SK-N-SH (cell line): ENCODE data around the gene PER2. TPM values are rescaled to one million over a fixed set of nuclear protein-coding genes. Genes with fewer than 3 reads are reported as not detected.
"Not testable (repeated sequence)": the region's sequence is repeated elsewhere in the genome, so short reads cannot be mapped to it uniquely, and the experiment has no call there.

Experiments used
- CTCF ChIA-PET: fragments of 300-600, 350-600 bp; formaldehyde crosslinking; extraction: SDS; loops from one replicate; lab custom pipeline; 2021; lab: Yijun Ruan, JAX
- POLR2A ChIA-PET: fragments of 350-600 bp; sonication (Branson Sonifier 250); formaldehyde crosslinking; extraction: SDS; loops from one replicate; lab custom pipeline; 2020; ENCODE audit warnings: antibody characterized with exemption, inconsistent platforms; lab: Yijun Ruan, JAX
- DNase-seq: peaks from one replicate; pipeline ENCODE4 v3.0.0; 2012
- H2AFZ ChIP-seq: fragments of 200-600 bp; sonication (generic); 2 replicates; pipeline ENCODE4 v1.8.1; 2016; ENCODE audit warnings: antibody characterized with exemption, mild to moderate bottlenecking, low read depth
- H3F3A ChIP-seq: fragments of 200-600 bp; sonication (generic); replicated peaks from 2 replicates; pipeline ENCODE3; 2016; ENCODE audit warnings: antibody characterized with exemption, mild to moderate bottlenecking; ENCODE audit not compliant: insufficient read depth
- H3K27ac ChIP-seq, 2 experiments: fragments of 200-500 bp in 1 of 2; fragments of 200-600 bp in 1 of 2; sonication (Bioruptor generic) in 1 of 2; sonication (generic), shearing (Covaris generic) in 1 of 2; 2 replicates each; pipeline versions ENCODE4 v1.5.1 to v1.6.1; 2014 to 2016; ENCODE audit warnings: low read depth in 2 of 2, inconsistent platforms in 1 of 2, low read length in 1 of 2, mild to moderate bottlenecking in 1 of 2, mixed read lengths in 1 of 2
- H3K27me3 ChIP-seq: fragments of 200-600 bp; sonication (generic), shearing (Covaris generic); 2 replicates; pipeline ENCODE4 v1.6.1; 2016; ENCODE audit warnings: mixed run types; ENCODE audit not compliant: insufficient read depth
- H3K36me3 ChIP-seq, 2 experiments: fragments of 200-500 bp in 1 of 2; fragments of 200-600 bp in 1 of 2; sonication (Bioruptor generic) in 1 of 2; sonication (generic) in 1 of 2; replicated peaks in 1 of 2; 2 replicates each; pipeline versions ENCODE3 to v1.5.1; 2014 to 2016; ENCODE audit warnings: low read length in 1 of 2, mild to moderate bottlenecking in 1 of 2; ENCODE audit not compliant: insufficient read depth in 2 of 2, control insufficient read depth in 1 of 2
- H3K4me1 ChIP-seq, 2 experiments: fragments of 200-500 bp in 1 of 2; fragments of 200-600 bp in 1 of 2; sonication (Bioruptor generic) in 1 of 2; sonication (generic), shearing (Covaris generic) in 1 of 2; 2 replicates each; pipeline versions ENCODE4 v1.5.1 to v1.6.1; 2014 to 2016; ENCODE audit warnings: low read depth in 1 of 2, low read length in 1 of 2, mixed run types in 1 of 2; ENCODE audit not compliant: insufficient read depth in 2 of 2, control insufficient read depth in 1 of 2
- H3K4me2 ChIP-seq: fragments of 200-600 bp; sonication (generic), shearing (Covaris generic); 2 replicates; pipeline ENCODE4 v1.6.1; 2017; ENCODE audit warnings: mixed run types
- H3K4me3 ChIP-seq, 2 experiments: fragments of 200-500 bp in 1 of 2; fragments of 200-600 bp in 1 of 2; sonication (Bioruptor generic) in 1 of 2; sonication (generic), shearing (Covaris generic) in 1 of 2; 2 replicates each; pipeline versions ENCODE4 v1.5.1 to v1.8.1; 2014 to 2016; ENCODE audit warnings: low read depth in 2 of 2, inconsistent platforms in 1 of 2, low read length in 1 of 2, mild to moderate bottlenecking in 1 of 2, mixed read lengths in 1 of 2, moderate library complexity in 1 of 2
- H3K79me2 ChIP-seq: fragments of 200-600 bp; sonication (generic); 2 replicates; pipeline ENCODE4 v1.8.1; 2017; ENCODE audit warnings: mild to moderate bottlenecking; ENCODE audit not compliant: insufficient read depth
- H3K9ac ChIP-seq: fragments of 200-600 bp; sonication (generic); 2 replicates; pipeline ENCODE4 v1.6.1; 2017; ENCODE audit warnings: mixed run types
- H3K9me2 ChIP-seq: fragments of 200-600 bp; sonication (generic); 2 replicates; pipeline ENCODE4 v1.6.1; 2017; ENCODE audit warnings: mixed run types
- H3K9me3 ChIP-seq: fragments of 200-600 bp; sonication (generic); 2 replicates; pipeline ENCODE4 v1.6.1; 2017; ENCODE audit warnings: mixed run types, mild to moderate bottlenecking, moderate library complexity
- H4K20me1 ChIP-seq: fragments of 200-600 bp; sonication (generic); 2 replicates; pipeline ENCODE4 v1.6.1; 2017; ENCODE audit warnings: mild to moderate bottlenecking, mixed run types; ENCODE audit not compliant: insufficient read depth
- ELF1 ChIP-seq: IDR thresholded peaks from 2 replicates; pipeline ENCODE4 v1.4.0; 2012
- FOSL2 ChIP-seq: IDR thresholded peaks from 2 replicates; pipeline ENCODE4 v1.4.0; 2012; ENCODE audit warnings: low read depth, mild to moderate bottlenecking, moderate library complexity, borderline replicate concordance
- GABPA ChIP-seq: IDR thresholded peaks from 2 replicates; pipeline ENCODE4 v1.4.0; 2012; ENCODE audit warnings: low read depth, mild to moderate bottlenecking
- POLR2AphosphoS5 ChIP-seq: IDR thresholded peaks from 2 replicates; pipeline ENCODE4 v1.6.1; 2012; ENCODE audit warnings: low read depth, low read length
- RCOR1 ChIP-seq: fragments of 150-350 bp; IDR thresholded peaks from 2 replicates; pipeline ENCODE4 v1.6.1; 2017; ENCODE audit warnings: antibody characterized with exemption, low read length
- RFX5 ChIP-seq: IDR thresholded peaks from 2 replicates; pipeline ENCODE4 v1.6.1; 2012; ENCODE audit warnings: mild to moderate bottlenecking, improper control_type of control experiment, low read length
- SIN3A ChIP-seq: IDR thresholded peaks from 2 replicates; pipeline ENCODE4 v1.6.1; 2012; ENCODE audit warnings: low read depth, mild to moderate bottlenecking, low read length, moderate library complexity, borderline replicate concordance
- SMC3 ChIP-seq: IDR thresholded peaks from 2 replicates; pipeline ENCODE4 v1.6.1; 2012; ENCODE audit warnings: low read depth, low read length, improper control_type of control experiment
- TAF1 ChIP-seq: IDR thresholded peaks from 2 replicates; pipeline ENCODE4 v1.6.1; 2012; ENCODE audit warnings: low read depth, mild to moderate bottlenecking, low read length, moderate library complexity, borderline replicate concordance
- YY1 ChIP-seq: IDR thresholded peaks from 2 replicates; pipeline ENCODE4 v1.4.0; 2012; ENCODE audit warnings: low read depth, mild to moderate bottlenecking
- WGBS: methylation state at CpG from one replicate; pipeline ENCODE4 v1.1.6; 2017; ENCODE audit warnings: low lambda C conversion rate; 5-methylcytosine and 5-hydroxymethylcytosine counted together
- polyA plus RNA-seq, 3 experiments: library from polyadenylated mRNA; depleted of rRNA; stranded (reverse); fragments of >200 nt; gene quantifications; 2 replicates each; pipeline ENCODE4 v1.2.3, GENCODE V29; 2012
- TF ChIP-seq, protein P1 (sequence below): IDR thresholded peaks from 2 replicates; pipeline ENCODE4 v1.6.1; 2012; ENCODE audit warnings: mild to moderate bottlenecking, low read depth, low read length, moderate library complexity
- TF ChIP-seq, protein P2 (sequence below): fragments of 150-350 bp; IDR thresholded peaks from 2 replicates; pipeline ENCODE4 v1.6.1; 2016; ENCODE audit warnings: mild to moderate bottlenecking, low read depth, low read length
- TF ChIP-seq, protein P3 (sequence below): IDR thresholded peaks from 2 replicates; pipeline ENCODE4 v1.4.0; 2012; ENCODE audit warnings: low read depth
- TF ChIP-seq, protein P4 (sequence below): IDR thresholded peaks from 2 replicates; pipeline ENCODE4; 2012

PER2 gene
- polyA plus RNA-seq, 1 of the 3 experiments (the other 2 are of a cell fraction) = 0.82 TPM

DNA sequence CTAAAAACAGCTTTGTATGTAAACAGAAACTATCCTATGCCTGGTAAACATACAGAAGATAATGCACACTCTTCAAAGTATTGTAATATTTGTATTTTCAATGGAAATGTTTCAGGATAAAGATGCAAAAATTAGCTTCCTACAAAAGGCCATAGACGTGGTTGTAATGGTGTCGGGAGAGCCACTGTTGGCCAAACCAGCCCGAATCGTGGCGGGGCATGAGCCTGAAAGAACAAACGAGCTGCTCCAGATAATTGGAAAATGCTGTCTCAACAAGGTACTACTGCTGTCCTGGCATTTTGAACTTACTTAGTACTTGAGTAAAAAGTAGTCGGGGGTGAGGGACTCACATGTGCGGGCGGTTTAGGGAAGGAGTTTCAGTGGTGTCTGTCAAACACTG is 37.3 kb upstream of the PER2 start:
- H3K9ac ChIP-seq = no peak overlapping the region
- peaks cover 3% of the 10 kb centered on the region for H3F3A ChIP-seq
- no peak for DNase-seq
- no peaks in the 10 kb centered on the region for H3K27me3 ChIP-seq
- WGBS = 94% methylated on average over 9 of the region's 9 CpGs
- H3K4me1 ChIP-seq = peaks cover 0 to 12% of the 10 kb centered on the region in 2 experiments; a peak in 1 of 4 replicates
- no peak overlapping the region for H3K4me2 ChIP-seq
- H3K36me3 ChIP-seq = peaks cover 16 to 37% of the 10 kb centered on the region in 2 experiments
- H3K4me3 ChIP-seq = no peak overlapping the region
- TF ChIP-seq RFX5 (no peak), YY1 (no peak), SIN3A (no peak), FOSL2 (no peak), SMC3 (no peak), POLR2AphosphoS5 (no peak), ELF1 (no peak), TAF1 (no peak), GABPA (no peak), RCOR1 (no peak)
- TF ChIP-seq, protein P1, sequence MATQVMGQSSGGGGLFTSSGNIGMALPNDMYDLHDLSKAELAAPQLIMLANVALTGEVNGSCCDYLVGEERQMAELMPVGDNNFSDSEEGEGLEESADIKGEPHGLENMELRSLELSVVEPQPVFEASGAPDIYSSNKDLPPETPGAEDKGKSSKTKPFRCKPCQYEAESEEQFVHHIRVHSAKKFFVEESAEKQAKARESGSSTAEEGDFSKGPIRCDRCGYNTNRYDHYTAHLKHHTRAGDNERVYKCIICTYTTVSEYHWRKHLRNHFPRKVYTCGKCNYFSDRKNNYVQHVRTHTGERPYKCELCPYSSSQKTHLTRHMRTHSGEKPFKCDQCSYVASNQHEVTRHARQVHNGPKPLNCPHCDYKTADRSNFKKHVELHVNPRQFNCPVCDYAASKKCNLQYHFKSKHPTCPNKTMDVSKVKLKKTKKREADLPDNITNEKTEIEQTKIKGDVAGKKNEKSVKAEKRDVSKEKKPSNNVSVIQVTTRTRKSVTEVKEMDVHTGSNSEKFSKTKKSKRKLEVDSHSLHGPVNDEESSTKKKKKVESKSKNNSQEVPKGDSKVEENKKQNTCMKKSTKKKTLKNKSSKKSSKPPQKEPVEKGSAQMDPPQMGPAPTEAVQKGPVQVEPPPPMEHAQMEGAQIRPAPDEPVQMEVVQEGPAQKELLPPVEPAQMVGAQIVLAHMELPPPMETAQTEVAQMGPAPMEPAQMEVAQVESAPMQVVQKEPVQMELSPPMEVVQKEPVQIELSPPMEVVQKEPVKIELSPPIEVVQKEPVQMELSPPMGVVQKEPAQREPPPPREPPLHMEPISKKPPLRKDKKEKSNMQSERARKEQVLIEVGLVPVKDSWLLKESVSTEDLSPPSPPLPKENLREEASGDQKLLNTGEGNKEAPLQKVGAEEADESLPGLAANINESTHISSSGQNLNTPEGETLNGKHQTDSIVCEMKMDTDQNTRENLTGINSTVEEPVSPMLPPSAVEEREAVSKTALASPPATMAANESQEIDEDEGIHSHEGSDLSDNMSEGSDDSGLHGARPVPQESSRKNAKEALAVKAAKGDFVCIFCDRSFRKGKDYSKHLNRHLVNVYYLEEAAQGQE = no peak
- TF ChIP-seq, protein P2, sequence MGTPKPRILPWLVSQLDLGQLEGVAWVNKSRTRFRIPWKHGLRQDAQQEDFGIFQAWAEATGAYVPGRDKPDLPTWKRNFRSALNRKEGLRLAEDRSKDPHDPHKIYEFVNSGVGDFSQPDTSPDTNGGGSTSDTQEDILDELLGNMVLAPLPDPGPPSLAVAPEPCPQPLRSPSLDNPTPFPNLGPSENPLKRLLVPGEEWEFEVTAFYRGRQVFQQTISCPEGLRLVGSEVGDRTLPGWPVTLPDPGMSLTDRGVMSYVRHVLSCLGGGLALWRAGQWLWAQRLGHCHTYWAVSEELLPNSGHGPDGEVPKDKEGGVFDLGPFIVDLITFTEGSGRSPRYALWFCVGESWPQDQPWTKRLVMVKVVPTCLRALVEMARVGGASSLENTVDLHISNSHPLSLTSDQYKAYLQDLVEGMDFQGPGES = no peak
- TF ChIP-seq, protein P3, sequence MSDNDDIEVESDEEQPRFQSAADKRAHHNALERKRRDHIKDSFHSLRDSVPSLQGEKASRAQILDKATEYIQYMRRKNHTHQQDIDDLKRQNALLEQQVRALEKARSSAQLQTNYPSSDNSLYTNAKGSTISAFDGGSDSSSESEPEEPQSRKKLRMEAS = no peak
- TF ChIP-seq, protein P4, sequence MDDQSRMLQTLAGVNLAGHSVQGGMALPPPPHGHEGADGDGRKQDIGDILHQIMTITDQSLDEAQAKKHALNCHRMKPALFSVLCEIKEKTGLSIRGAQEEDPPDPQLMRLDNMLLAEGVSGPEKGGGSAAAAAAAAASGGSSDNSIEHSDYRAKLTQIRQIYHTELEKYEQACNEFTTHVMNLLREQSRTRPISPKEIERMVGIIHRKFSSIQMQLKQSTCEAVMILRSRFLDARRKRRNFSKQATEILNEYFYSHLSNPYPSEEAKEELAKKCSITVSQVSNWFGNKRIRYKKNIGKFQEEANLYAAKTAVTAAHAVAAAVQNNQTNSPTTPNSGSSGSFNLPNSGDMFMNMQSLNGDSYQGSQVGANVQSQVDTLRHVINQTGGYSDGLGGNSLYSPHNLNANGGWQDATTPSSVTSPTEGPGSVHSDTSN = no peak
- no peaks in the 10 kb centered on the region for H3K9me2 ChIP-seq
- H3K27ac ChIP-seq = no peak overlapping the region
- ChIA-PET POLR2A (no interaction called here), CTCF (interaction anchor here (0.8 to 1.2 kb wide), 2 partner anchors 25 to 70 kb away, joined by 3 read pairs; no protein-coding TSS in a partner anchor)
- H4K20me1 ChIP-seq = peaks cover 3% of the 10 kb centered on the region; the same call in 1 of the 2 replicates
- H3K79me2 ChIP-seq = peaks cover 63% of the 10 kb centered on the region
- no peaks in the 10 kb centered on the region for H3K9me3 ChIP-seq
- H2AFZ ChIP-seq = no peak overlapping the region

DNA sequence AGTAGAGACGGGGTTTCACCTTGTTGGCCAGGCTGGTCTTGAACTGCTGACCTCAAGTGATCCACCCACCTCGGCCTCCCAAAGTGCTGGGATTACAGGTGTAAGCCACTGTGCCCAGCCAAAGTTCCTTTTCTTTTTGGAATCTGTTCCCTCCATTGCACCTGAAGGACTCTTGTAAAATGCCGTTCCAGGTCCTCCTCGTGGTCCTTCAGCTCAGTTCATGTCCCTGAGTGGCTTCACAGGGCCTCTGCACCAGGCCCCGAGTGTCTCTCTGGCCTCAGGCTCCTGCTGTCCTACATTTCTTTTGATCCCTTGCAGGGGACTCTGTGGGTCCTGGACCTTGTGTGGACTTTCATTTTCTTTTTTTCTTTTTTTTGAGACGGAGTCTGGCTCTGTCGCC is 35.8 kb upstream of the PER2 start:
- H3K4me3 ChIP-seq, H3K9ac ChIP-seq, H3K9me2 ChIP-seq, H3K4me2 ChIP-seq, H2AFZ ChIP-seq, H3K27ac ChIP-seq, H3K27me3 ChIP-seq, H4K20me1 ChIP-seq, POLR2A ChIA-PET, DNase-seq, H3F3A ChIP-seq, H3K9me3 ChIP-seq: not testable (repeated sequence)
- WGBS = 95% methylated on average over 7 of the region's 7 CpGs
- Histone ChIP-seq H3K36me3 (peaks cover 6 to 23% of the 10 kb centered on the region in 2 experiments), H3K4me1 (peaks cover 0 to 15% of the 10 kb centered on the region in 2 experiments; a peak in 1 of 4 replicates), H3K79me2 (peaks cover 59% of the 10 kb centered on the region)
- CTCF ChIA-PET = interaction anchor here (0.6 to 2.6 kb wide), 3 partner anchors 33 to 581 kb away, joined by 3 to 7 read pairs (median 5); no protein-coding TSS in a partner anchor
